T-helper 1 cell treated with Interleukin-12 subunit alpha and Interleukin-12 subunit beta and Interleukin-4 antibody, amounts not matched to agents 30 μg/mL and 1 μg/mL, for 36 hours (primary cell): ENCODE data around the gene RAB5B.

Experiments
- H3K27ac Mint-ChIP-seq: one replicate; pipeline ENCODE4 v1.8.0; 2021; ENCODE audit warnings: mild to moderate bottlenecking, mixed read lengths
- H3K27me3 Mint-ChIP-seq: one replicate; pipeline ENCODE4 v1.8.0; 2021; ENCODE audit warnings: low read depth, mixed read lengths
- H3K36me3 Mint-ChIP-seq: one replicate; pipeline ENCODE4 v1.8.0; 2021; ENCODE audit warnings: low read depth, mixed read lengths
- H3K4me1 Mint-ChIP-seq: one replicate; pipeline ENCODE4 v1.8.0; 2021; ENCODE audit warnings: low read depth, mixed read lengths
- H3K4me3 Mint-ChIP-seq: one replicate; pipeline ENCODE4 v1.8.0; 2021; ENCODE audit warnings: mild to moderate bottlenecking, moderate library complexity, mixed read lengths
- H3K9me3 Mint-ChIP-seq: one replicate; pipeline ENCODE4 v1.8.0; 2021; ENCODE audit warnings: mixed read lengths

The RAB5B gene

DNA sequence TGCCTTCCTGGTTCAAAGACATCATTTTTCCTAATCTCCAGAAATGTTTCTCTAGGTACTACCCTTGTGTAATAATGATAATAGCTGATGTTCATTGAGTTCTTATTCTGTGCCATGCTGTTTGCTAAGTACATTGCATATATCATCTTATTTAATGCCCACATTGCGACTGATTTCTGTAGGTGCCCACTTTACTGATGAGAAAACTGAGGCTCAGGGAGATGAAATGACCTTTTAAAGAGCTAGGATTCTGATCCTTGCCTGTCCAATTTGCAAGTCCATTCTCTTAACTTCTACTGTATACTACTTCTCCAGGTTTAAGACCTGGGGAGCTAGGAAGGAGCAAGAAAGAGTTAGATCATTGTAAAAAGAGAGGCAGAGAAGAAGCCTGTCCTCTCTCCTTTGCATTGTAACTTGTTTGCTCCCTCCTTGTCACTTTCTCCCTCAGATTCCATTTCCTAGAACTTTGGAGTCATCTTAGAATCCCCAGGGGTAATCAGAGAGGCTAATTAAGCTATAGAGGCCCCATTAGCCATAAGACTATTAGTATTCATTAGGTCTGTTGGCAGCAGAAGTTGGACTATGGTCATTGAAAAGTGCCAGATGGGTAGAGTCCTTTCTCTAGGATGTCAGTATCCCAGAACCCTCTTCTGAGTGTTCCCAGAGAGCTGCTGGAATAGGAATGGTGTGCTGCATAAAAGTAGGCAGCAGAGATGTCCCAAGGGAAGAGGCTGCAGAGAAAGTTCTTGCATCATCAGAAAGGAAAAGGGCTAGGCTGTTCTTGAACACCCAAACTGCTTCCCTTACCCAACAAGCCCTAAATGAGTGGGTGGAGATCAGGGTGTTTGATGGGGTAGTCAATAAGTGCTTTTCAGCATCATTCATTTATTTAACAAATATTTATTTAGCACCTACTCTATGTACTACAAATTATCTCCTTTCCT lies 39.8 kb upstream of the RAB5B start:
- peaks cover 71% of the 10 kb centered on the region for H3K4me1 Mint-ChIP-seq
- H3K27ac Mint-ChIP-seq: peak overlapping the region; percentile 53
- H3K4me3 Mint-ChIP-seq: peak overlapping the region; percentile 100
- H3K9me3 Mint-ChIP-seq: no peaks in the 10 kb centered on the region
- H3K27me3 Mint-ChIP-seq: no peaks in the 10 kb centered on the region
- H3K36me3 Mint-ChIP-seq: peaks cover 66% of the 10 kb centered on the region

DNA sequence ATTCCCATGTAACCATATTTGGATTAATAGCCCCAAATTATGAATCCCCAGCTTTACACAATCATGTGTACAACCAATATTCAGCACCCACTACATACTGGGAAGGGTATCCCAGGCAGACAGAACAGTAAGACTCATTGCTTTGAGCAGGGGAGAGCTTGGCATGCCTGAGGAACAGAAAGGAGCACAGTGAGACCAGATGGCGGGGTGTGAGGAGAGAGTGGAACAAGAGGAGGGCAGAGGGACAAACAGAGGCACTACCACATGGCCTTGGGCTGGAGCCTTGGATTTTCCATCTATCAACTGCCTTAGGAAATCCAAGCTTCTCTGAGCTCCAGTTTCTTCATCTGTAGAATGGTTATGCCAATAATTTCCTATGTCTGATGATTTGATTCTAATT lies 39.1 kb upstream of the RAB5B start:
- H3K9me3 Mint-ChIP-seq: no peaks in the 10 kb centered on the region
- no peaks in the 10 kb centered on the region for H3K27me3 Mint-ChIP-seq
- peak overlapping the region; percentile 100 for H3K4me3 Mint-ChIP-seq
- peaks cover 68% of the 10 kb centered on the region for H3K36me3 Mint-ChIP-seq
- peak overlapping the region; percentile 59 for H3K27ac Mint-ChIP-seq
- peaks cover 71% of the 10 kb centered on the region for H3K4me1 Mint-ChIP-seq

DNA sequence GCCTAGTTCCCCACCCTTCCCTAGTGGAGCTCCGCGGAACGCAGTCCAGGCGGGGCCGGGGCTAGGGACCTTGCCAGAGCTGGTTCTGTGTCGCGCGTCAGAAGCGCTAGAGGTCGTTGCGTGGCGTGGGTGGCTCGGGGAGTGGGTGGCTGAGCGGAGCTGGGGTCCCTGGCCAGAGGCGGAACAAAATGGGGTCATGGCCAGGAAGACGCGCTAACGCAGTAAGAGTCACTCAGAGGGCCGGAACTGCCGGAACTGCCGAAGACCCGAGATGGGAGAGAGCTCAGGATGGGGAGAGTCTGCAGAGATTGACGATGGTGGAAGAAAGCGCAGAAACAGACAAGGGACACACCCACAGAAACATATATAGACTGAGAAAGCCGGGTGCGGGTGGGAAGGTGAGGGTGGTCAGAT lies 38.1 kb upstream of the RAB5B start:
- H3K27me3 Mint-ChIP-seq: no peaks in the 10 kb centered on the region
- peaks cover 77% of the 10 kb centered on the region for H3K36me3 Mint-ChIP-seq
- no peaks in the 10 kb centered on the region for H3K9me3 Mint-ChIP-seq
- peaks cover 73% of the 10 kb centered on the region for H3K4me1 Mint-ChIP-seq
- peak overlapping the region; percentile 82 for H3K27ac Mint-ChIP-seq
- peak overlapping the region; percentile 100 for H3K4me3 Mint-ChIP-seq

DNA sequence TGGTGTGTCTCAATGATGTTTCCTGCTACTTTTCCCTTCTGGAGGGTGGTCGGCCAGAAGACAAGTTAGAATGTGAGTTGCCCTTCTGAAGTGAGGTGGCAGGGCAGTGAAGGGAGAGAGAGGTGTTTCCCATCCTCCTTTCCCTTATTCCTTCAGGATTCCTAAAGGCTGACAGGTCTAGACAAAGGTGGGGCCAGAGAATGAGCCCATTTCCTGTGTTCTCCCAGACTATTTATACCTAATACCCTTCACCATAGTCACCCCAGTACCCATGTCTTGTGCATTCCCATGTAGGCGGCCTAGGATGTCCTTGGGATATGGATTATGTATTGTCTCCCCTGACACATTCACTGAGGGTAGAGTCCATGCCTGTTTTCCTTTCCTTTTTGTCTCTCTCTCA lies 35.9 kb upstream of the RAB5B start:
- Mint-ChIP-seq H3K9me3 (no peaks in the 10 kb centered on the region), H3K4me3 (peak overlapping the region; percentile 3), H3K36me3 (peaks cover 83% of the 10 kb centered on the region), H3K27ac (peak overlapping the region; percentile 67), H3K4me1 (peaks cover 81% of the 10 kb centered on the region), H3K27me3 (no peaks in the 10 kb centered on the region)

DNA sequence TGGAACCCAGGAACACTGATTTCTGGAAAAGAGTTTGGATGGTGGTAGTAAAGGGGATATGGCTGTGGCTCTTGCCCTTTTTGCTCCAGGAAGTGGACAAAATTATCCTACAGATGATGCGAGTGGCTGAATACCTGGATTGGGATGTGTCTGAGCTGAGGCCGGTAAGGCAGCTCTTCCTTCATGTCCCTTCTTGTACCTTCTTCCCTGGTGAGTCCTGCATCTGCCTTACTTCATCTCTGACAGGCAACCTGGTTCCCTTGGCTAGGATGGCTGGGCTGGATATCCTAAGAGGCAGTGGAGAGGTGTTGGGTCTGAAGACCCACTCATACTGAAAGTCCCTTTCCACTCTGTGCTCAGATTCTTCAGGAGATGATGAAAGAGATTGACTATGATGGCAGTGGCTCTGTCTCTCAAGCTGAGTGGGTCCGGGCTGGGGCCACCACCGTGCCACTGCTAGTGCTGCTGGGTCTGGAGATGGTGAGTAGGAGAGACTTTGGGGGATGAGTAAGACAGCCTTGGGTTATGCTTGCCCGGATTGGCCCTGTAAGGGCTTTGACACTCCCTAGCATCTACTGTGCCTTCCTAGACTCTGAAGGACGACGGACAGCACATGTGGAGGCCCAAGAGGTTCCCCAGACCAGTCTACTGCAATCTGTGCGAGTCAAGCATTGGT lies 34.9 kb upstream of the RAB5B start:
- H3K27me3 Mint-ChIP-seq: no peaks in the 10 kb centered on the region
- H3K4me3 Mint-ChIP-seq: peak overlapping the region; percentile 11
- H3K27ac Mint-ChIP-seq: peak overlapping the region; percentile 67
- peaks cover 77% of the 10 kb centered on the region for H3K4me1 Mint-ChIP-seq
- H3K9me3 Mint-ChIP-seq: no peaks in the 10 kb centered on the region
- H3K36me3 Mint-ChIP-seq: peaks cover 83% of the 10 kb centered on the region

DNA sequence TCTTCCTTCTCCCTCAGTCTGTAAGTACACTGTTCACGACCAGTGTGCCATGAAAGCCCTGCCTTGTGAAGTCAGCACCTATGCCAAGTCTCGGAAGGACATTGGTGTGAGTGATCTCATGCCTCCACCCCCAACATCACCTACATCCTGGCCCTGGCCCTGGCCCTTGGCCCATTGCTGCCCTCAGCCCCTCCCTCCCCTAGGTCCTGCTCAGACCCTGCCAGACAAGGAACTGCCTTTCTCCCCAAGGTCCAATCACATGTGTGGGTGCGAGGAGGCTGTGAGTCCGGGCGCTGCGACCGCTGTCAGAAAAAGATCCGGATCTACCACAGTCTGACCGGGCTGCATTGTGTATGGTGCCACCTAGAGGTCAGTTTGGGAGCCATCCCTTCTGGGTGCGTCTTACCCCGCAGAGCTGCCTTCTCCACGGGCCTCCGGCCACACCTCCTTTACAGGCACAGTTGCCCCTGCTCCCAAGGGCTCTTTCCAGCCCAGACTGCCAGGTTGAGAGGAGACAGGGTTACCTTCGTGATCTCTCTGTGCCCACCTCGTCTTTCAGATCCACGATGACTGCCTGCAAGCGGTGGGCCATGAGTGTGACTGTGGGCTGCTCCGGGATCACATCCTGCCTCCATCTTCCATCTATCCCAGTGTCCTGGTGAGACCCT lies 33.7 kb upstream of the RAB5B start:
- H3K27me3 Mint-ChIP-seq: no peaks in the 10 kb centered on the region
- H3K9me3 Mint-ChIP-seq: no peaks in the 10 kb centered on the region
- peak overlapping the region; percentile 47 for H3K4me3 Mint-ChIP-seq
- peaks cover 71% of the 10 kb centered on the region for H3K4me1 Mint-ChIP-seq
- peaks cover 84% of the 10 kb centered on the region for H3K36me3 Mint-ChIP-seq
- H3K27ac Mint-ChIP-seq: peak overlapping the region; percentile 86

DNA sequence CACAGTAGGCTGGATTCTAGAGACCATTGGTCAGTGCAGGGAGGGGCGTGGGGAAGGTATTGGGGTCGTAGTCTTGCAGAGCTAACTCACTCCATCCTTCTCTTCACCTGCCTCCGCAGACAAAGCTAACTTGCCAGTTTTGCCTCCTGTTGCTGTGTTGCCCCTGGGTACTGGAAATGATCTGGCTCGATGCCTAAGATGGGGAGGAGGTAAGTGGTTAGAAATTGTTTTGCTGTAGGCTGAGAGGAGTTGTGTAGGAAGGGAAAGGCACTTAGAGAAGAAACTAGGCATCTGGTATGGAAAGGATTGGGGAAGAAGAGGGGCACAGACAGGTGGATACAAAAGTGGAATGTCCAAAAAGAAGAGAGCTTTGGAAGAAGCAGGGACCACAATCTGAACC lies 31.8 kb upstream of the RAB5B start:
- Mint-ChIP-seq H3K36me3 (peaks cover 78% of the 10 kb centered on the region), H3K4me3 (no peak overlapping the region)

DNA sequence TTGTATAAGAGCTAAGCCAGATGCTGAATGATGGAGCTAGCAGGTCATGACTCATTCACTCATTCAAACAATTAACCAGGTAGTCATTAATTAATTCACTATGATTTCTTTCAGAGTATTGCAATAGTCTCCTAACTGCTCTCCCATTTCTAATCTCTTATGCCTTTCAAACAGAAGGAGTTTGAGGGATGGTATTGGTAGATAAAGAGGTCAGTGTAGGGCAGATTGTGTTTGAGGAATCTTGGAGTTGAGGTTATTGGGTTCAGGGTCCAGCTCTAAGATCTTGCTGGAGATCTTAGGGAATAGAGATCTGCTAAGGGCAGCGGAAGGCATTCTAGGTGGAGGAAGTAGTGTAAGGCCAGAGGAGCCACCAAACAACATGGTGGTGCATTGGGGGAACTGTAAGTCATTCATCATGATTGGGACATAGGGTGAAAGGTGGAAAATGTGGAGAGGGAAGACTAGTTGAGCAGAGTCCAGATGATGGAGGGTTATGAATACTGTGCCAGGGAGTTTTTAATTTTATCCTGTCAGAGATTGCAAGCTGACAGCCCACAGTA lies 31.2 kb upstream of the RAB5B start:
- Mint-ChIP-seq H3K36me3 (peaks cover 77% of the 10 kb centered on the region), H3K27ac (peak overlapping the region; percentile 27), H3K4me1 (peaks cover 55% of the 10 kb centered on the region), H3K4me3 (no peak overlapping the region), H3K9me3 (no peaks in the 10 kb centered on the region), H3K27me3 (no peaks in the 10 kb centered on the region)

More for the DNA sequence above, 31.8 kb upstream of the RAB5B start:
- no peaks in the 10 kb centered on the region for H3K27me3 Mint-ChIP-seq
- peaks cover 59% of the 10 kb centered on the region for H3K4me1 Mint-ChIP-seq
- no peaks in the 10 kb centered on the region for H3K9me3 Mint-ChIP-seq
- H3K27ac Mint-ChIP-seq: no peak overlapping the region

DNA sequence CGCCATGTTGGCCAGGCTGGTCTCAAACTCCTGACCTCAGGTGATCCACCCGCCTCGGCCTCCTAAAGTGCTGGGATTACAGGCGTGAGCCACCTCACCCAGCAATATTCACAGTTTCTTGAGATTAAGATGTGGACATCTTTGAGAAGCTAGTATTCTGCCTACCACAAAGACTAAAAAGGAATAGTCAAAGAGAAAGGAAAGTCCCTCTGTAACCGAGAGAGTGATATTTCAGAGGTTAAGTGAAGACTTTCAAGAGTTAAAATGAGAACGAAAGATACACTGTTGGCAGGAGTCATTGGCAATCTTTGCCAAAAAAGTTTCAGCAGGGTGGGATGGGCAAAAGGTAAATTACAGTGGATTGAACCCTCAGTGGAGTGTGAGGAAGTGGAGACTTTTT lies 27.3 kb upstream of the RAB5B start:
- Mint-ChIP-seq H3K36me3 (peaks cover 58% of the 10 kb centered on the region), H3K27me3 (no peaks in the 10 kb centered on the region), H3K27ac (peak overlapping the region; percentile 79), H3K4me3 (no peak overlapping the region), H3K4me1 (peaks cover 30% of the 10 kb centered on the region), H3K9me3 (no peaks in the 10 kb centered on the region)

DNA sequence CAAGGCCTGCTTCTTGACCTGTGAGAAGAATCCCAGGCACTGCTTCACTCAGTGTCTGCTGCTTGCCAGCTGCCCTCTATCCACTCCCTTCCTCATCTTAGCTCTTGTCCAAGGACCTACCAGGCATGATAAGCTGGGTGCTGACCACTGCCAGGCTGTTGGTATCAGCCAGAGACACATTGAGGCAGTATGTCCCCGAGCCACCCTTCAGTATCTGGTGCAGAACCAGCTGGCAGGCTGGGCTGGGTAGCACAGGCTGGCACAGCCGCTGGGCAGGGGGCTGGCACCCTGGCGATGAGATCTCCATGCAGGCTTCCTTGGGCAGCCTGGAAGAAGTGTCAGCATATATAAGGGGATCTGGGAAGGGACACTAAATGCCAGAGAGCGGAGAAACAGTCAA lies 18.5 kb upstream of the RAB5B start:
- Mint-ChIP-seq H3K27ac (no peak overlapping the region), H3K27me3 (no peaks in the 10 kb centered on the region), H3K9me3 (no peaks in the 10 kb centered on the region), H3K4me3 (no peak overlapping the region), H3K4me1 (peaks cover 7% of the 10 kb centered on the region), H3K36me3 (peaks cover 36% of the 10 kb centered on the region)

DNA sequence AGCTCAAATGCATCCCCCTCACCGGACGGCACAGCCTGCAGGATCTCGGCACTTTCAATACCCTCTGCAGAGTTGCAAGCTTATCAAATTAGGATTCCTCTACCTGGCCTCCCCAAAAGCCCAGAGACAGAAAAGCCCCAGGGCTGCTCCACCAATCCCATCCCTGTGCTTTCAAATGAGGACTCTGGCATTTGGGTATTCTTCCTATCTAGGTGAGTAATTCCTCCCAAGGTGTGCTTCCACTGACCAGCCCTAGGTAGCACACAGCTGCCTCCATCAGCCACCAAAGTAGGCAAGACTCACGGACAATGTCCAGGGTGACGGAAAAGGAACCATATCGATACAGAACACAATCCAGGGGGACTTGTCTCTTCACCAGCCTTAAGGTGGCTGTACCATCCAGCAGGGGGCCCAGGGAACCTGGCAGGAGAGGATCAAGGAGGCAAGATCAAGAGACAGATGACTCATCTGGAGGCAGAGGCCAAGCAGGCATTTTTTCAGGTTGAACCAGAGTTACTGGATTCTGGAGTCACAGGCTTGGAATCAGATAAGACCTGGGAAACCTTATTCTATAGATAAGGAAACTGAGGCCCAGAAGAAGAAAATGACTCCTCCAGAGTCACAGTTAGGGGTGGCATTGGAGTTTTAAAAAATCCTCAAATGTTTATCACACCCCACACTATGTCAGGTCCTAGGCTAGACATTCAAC lies 17.9 kb upstream of the RAB5B start:
- Mint-ChIP-seq H3K4me3 (no peak overlapping the region), H3K4me1 (peaks cover 7% of the 10 kb centered on the region), H3K36me3 (peaks cover 35% of the 10 kb centered on the region), H3K27ac (no peak overlapping the region), H3K27me3 (no peaks in the 10 kb centered on the region), H3K9me3 (no peaks in the 10 kb centered on the region)

DNA sequence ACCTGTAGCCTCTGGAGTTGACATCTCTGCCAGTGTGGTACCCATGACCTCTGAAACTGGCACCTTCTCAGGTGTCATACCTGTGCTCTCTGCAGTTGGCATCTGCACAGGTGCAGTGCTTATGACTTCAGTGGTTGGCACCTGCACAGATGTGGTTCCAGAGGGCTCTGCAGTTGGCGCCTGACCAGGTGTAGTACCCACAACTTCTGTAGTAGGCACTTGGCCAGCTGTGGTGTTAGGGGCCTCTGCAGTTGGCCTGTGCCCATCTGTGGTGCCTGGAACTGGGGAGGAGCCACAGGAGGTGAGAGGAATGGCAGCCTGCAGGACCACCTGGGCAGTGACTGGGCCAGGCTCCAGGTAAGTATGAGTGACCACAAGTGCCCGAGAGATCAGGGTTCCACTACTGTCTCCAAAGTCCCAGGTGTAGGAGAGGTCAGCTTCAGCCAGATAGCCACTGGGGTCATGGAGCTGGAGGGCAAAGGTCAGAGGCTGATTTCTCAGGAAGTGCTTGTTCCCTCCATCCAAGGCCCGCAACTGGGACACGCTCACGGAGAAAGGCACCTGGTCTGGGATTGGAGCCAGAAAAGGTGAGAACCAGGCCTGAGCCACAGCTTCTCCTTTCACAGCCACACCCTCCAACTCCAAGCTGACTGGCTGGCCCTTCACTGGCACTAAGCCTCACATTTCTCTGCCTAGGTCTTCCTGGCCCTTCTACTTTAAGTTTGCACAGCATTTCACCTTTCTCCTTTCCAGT lies 16.6 kb upstream of the RAB5B start:
- no peak overlapping the region for H3K4me3 Mint-ChIP-seq
- H3K27ac Mint-ChIP-seq: no peak overlapping the region

DNA sequence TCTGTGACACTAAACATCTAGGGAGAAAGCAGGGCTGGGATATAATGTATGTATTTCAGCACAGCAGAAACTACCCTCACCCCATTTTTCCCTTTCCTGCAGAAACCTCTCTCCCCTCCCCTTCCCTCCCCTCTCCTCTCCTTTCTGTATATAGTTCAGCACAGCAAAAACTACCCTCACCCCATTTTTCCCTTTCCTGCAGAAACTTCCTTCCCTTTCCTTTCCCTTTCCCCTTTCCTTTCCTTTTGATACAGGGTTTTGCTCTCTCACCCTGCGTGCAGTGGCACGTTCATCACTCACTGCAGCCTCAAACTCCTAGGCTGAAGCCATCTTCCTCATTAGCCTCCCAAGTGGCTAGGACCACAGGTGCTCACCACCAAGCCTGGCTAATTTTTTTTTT lies 10.1 kb upstream of the RAB5B start:
- Mint-ChIP-seq H3K9me3 (no peaks in the 10 kb centered on the region), H3K27me3 (no peaks in the 10 kb centered on the region), H3K4me1 (peaks cover 24% of the 10 kb centered on the region), H3K27ac (no peak overlapping the region), H3K36me3 (peaks cover 8% of the 10 kb centered on the region), H3K4me3 (no peak overlapping the region)

More for the DNA sequence above, 16.6 kb upstream of the RAB5B start:
- Mint-ChIP-seq H3K27me3 (no peaks in the 10 kb centered on the region), H3K4me1 (peaks cover 7% of the 10 kb centered on the region), H3K9me3 (no peaks in the 10 kb centered on the region), H3K36me3 (peaks cover 22% of the 10 kb centered on the region)
